SH-SY5Y (cell line): ENCODE measurements around the gene OGFOD2.

Source experiments
- GATA2 ChIP-seq: IDR thresholded peaks from 2 replicates; pipeline ENCODE4 v1.6.1; 2011; ENCODE audit warnings: mild to moderate bottlenecking, low read depth, low read length
- GATA3 ChIP-seq: IDR thresholded peaks from 2 replicates; pipeline ENCODE4 v1.6.1; 2011; ENCODE audit warnings: low read depth, mild to moderate bottlenecking, low read length, moderate library complexity

OGFOD2 gene

GRCh38 chr12:123013185-123014095 is 38.4 kb downstream of the OGFOD2 start:
- no peak for TF ChIP-seq GATA3
- no peak for TF ChIP-seq GATA2

DNA sequence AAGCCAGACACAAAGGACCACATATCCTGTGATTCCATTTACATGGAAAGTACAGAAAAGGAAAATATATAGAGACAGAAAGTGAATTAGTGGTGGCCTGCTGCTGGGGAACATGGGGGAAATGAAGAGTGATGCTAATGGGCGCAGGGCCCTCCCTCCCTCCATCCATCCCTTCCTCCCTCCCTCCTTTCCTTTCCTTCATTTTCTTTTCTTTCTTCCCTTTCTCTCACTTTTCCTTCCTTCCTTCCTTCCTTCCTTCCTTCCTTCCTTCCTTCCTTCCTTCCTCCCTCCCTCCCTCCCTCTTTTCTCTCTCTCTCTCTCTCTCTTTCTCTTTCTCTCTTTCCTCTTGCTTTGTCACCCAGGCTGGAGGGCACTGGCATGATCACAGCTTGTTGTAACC is 42.7 kb downstream of the OGFOD2 start:
- TF ChIP-seq GATA3 (no peak), GATA2 (no peak)

DNA sequence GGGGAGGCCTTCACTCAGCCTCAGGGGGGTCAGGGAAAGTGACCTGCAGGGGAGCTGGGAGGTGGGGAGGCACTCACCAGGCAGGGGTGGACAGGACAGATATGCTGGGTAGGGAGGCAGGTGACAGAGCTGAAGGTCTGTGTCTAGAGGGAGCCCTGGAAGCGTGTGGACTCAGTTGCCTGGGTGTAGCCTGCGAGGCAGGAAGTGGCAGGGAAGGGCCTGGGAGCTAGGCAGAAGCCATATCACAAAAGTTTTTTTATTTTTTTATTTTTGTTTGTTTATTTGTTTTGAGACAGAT is 44.7 kb downstream of the OGFOD2 start:
- TF ChIP-seq GATA2, result no peak
- no peak for TF ChIP-seq GATA3

DNA sequence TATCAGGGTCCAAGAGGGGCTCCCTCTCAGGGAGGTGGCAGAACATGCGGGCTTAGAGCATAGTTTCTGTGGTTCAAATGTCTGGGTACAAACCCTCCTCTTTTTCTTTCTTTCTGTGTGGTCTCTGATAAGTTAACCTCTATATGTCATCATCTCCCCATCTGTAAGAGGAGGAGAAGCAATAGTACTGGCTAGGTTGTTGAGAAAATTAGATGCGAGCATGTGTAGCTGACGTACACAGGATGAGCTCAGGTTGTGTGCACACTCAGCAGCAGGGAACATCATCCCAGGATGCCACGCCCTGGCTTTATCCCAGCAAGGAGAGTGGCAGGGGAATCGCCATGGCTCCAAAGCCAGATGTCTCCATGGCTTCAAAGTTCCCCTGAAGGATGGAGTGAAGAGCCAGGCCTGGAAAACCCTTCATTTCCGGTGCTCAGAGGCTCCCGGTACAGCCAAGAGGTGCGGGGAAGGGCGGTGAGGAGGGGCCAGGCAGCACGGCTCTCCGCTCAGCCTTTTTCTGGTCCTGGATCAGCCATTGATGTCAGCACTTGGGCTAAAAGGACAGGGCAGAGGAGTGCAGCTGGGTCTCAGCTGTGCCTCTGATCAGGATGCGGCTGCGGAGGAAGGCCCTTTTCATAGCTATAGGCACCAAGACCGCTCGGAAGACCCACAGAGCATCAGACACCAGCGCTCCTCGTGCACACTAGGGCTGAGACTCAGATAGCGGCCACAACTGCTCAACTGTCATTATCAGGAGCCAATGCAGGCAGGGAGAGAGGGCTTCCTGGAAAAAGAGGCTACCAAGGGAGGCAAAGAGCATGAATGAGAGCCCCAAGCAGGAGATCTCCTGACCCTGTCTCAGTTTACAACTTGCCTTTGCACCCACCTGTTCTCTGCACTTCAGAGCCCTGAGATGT is 46.9 kb downstream of the OGFOD2 start:
- TF ChIP-seq GATA2 (no peak), GATA3 (no peak)

DNA sequence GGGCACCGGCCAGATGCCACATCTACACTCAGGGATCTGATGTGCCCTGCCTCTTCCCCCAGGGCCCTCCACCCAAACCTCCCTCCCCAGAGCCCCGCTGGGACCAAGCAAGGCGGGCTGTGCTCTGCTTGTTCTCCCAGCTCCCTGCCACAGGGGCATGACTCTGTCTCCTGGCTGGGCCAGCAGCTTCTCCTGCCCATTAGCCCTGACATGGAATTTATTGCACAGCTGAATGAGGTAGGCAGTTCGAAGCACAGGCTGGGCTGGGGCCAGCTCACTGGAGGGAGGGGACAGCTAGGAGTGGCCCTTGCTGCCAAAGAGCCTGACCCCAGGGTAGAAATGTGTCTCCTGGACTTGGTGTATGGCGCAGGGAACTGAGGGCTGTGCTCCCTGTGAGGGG is 47.8 kb downstream of the OGFOD2 start:
- TF ChIP-seq GATA3 (no peak), GATA2 (no peak)

DNA sequence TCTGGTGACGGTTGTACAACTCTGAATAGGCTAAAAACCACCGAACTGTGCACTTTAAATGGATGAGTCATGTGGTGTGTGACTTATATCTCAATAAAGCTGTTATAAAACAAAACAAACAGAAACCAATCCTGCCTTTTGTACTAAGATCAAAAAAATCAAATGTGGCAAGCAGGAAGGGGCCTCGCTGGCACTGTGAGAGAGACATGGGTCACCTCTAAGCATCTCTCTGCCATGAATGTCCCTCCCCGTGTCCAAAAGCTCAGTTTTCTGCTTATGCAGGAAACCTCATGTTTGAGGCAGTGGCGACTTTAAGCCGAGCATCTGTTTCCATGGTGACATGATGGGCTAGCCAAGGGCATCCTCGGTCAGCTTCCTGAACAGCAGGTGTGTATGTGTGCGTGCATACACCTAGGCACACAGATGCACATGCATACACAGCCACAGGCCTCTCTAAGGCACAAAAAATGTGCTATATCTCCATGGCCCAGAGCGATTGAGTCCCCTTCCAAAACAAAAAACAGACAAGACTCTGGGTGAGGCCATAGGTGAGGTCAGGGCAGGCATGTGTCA is 49.9 kb downstream of the OGFOD2 start:
- TF ChIP-seq GATA3 (no peak), GATA2 (no peak)

DNA sequence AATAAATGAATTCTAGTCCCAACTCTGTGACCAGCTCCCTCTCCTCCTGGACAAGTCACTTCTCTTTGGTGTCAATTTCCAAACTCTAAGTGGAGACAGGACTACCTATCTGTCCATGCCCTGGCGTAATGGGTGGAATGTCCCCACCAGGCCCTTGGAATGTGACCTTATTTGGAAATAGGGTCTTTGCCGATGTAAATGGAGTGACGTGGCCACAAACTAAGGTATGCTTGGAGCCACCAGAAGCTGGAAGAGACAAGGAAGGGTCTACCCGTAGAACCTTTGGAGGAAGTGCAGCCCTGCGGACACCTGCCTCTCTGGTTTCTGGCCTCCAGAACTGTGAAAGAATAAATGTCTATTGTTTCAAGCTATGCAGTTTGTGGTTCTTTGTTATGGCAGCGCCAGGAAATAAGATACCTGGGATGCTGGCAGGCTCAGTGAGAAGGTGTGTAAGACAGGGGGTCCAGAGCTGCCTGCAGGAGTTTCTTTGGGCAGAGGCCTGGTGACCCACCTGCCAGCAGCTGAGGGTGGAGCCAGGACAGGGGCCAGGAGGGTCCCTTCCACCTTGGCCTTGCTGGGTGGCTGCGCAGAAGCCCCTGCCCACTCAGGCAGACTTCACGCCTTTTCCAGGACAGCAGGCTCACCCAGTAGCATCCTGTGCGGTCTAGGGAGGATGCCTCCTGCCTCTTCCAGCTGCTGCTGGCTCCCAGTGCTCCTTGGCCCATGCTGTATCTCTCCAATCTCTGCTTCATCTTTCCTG is 51.2 kb downstream of the OGFOD2 start:
- TF ChIP-seq GATA3, result no peak
- no peak for TF ChIP-seq GATA2

GRCh38 chr12:123027726-123028445 is 52.8 kb downstream of the OGFOD2 start:
- TF ChIP-seq GATA2 (no peak), GATA3 (no peak)

DNA sequence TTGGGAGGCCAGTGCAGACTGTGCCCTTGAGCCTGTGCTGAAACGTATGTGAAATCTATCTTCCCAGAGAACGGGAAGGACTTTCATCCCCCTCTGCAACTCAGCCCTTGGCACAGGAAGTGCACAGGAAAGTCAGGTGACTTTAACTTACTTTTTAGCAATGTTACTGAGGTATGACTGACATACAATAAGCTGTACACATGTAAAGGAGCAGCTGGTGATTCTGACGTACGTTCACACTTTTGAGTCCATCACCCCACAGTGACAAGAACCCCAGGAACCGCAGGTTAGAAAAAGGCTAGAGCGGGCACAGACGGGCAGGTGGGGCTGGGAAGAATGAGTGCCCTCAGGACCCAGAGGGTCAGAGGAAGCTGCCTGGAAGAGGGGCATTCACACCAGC is 53.4 kb downstream of the OGFOD2 start:
- no peak for TF ChIP-seq GATA2
- no peak for TF ChIP-seq GATA3

- TF ChIP-seq GATA2 (no peak), GATA3 (no peak)
These were observed 54.5 kb downstream of the OGFOD2 start for GRCh38 chr12:123029550-123029949.
